Sigmoid colon (tissue), 7 donors: ENCODE measurements around the gene ZNF683. TPM values are rescaled to one million over a fixed set of nuclear protein-coding genes. Genes with fewer than 3 reads are reported as not detected.

Source experiments
- DNase-seq: peaks from one replicate; pipeline ENCODE4 v3.0.0-alpha.2; 2019
- H3K27ac ChIP-seq, 4 donors: fragments of 200-600 bp; sonication (generic); one replicate each; pipeline ENCODE4 v1.5.1; 2016 to 2019; ENCODE audit warnings: mild to moderate bottlenecking in 1 of 4
- H3K27me3 ChIP-seq, 3 donors: fragments of 200-600 bp; sonication (generic); one replicate each; pipeline ENCODE4 v1.5.1; 2019; ENCODE audit warnings: mild to moderate bottlenecking in 1 of 3
- H3K36me3 ChIP-seq, 4 donors: fragments of 200-600 bp; sonication (generic); one replicate each; pipeline ENCODE4 v1.5.1; 2016 to 2019
- H3K4me1 ChIP-seq, 4 donors: fragments of 200-600 bp; sonication (generic); one replicate each; pipeline ENCODE4 v1.5.1; 2017 to 2019
- H3K4me3 ChIP-seq, 4 donors: fragments of 200-600 bp; sonication (generic); one replicate each; pipeline ENCODE4 v1.5.1; 2017 to 2019; ENCODE audit warnings: mild to moderate bottlenecking in 2 of 4, moderate library complexity in 1 of 4
- H3K9me3 ChIP-seq, 4 donors: fragments of 200-600 bp in 3 of 4; sonication (generic) in 3 of 4; one replicate each; pipeline versions ENCODE4 v1.5.1 to v1.6.1; 2013 to 2019
- EP300 ChIP-seq, 4 donors: sonication (generic); formaldehyde crosslinking; IDR thresholded peaks; one replicate each; pipeline ENCODE4 v1.6.1; 2017; ENCODE audit warnings: antibody characterized with exemption in 4 of 4
- POLR2A ChIP-seq, 2 donors: fragments of 450-650 bp; IDR thresholded peaks; one replicate each; pipeline ENCODE4 v1.6.1; 2016; ENCODE audit warnings: antibody characterized with exemption in 2 of 2, mild to moderate bottlenecking in 2 of 2, moderate library complexity in 2 of 2
- POLR2AphosphoS5 ChIP-seq, 4 donors: sonication (generic); formaldehyde crosslinking; IDR thresholded peaks; one replicate each; pipeline ENCODE4 v1.6.1; 2017; ENCODE audit warnings: antibody characterized with exemption in 4 of 4
- WGBS, 2 donors: extraction: QIAGEN DNeasy Blood & Tissue Kit; methylation state at CpG; one replicate each; pipeline ENCODE4 v1.1.7; 2013; 5-methylcytosine and 5-hydroxymethylcytosine counted together
- intact Hi-C: fragments of 100-400 bp; cut with DNase I; formaldehyde crosslinking; loops from one replicate; pipeline ENCODE4 v1.15.1; 2023
- polyA plus RNA-seq, 3 donors: library from polyadenylated mRNA; stranded (reverse); fragments of 200-250 nt; gene quantifications; one replicate each; pipeline ENCODE4 v1.2.3, GENCODE V29; 2013
- total RNA-seq, 4 donors: library from RNA; depleted of rRNA; stranded (reverse); fragments of >200 nt; gene quantifications; one replicate each; pipeline ENCODE4 v1.1.0, GENCODE V29; 2016
- TF ChIP-seq, protein P1 (sequence below), 4 experiments: fragments of 450-650 bp in 3 of 4; fragments of 200-600 bp in 1 of 4; IDR thresholded peaks; one replicate each; pipeline ENCODE4 v1.5.1; 2016 to 2019; ENCODE audit warnings: antibody characterized with exemption in 4 of 4, mild to moderate bottlenecking in 3 of 4, moderate library complexity in 2 of 4
- donor health status: healthy with polysubstance abuse.
- donor health status: Bipolar disorder and iron deficiency.
- donor health status: healthy.

Gene ZNF683
- total and polyA plus RNA-seq, 7 donors = 0.52 TPM; not detected in 6

DNA sequence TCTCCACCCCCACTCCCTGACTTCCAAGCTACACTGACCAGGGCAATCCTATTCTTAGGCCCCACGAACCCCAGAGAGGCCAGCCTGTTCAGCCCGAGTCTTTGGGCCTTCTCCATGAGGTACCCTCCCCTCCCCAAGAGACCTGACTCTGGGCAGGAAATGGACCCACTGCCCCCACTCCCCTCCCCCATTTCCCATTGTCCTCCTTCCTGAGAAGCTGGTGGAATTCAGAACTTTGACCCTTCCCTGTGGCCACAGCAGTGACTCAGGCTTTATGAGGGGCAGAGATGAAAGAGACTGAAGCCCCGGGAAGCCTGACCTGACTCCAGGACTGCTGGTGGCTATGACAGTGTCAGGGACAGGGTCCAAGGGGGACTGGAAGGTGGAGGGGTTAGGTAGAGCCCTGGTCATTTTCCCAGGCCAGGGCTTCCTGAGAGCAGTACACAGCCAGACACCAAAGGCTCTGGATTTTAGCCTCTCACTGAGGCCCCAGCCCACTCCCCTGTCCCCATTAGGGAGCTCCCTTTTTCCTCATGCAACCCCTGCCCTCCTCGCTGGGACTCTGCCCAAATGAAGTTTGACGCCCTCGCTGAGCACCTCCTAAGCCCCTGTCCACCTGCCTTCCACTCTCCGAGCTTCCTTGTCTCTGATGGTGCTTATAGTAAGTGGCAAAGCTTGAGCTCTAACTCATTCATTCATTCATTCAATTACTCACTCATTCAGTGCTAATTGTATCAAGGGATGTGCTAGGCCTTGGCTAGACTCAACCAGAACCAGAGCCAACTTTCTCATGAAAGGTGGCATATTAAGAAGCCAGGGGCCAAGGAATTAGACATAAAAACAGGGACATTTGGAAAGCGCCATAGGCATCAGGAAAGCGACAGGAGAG lies 21.6 kb downstream of the ZNF683 start:
- WGBS, 2 donors = 74 to 83% methylated on average over 9 of the region's 9 CpGs
- Histone ChIP-seq H3K36me3 (no peaks in the 10 kb centered on the region), H3K4me3 (no peak overlapping the region), H3K4me1 (no peaks in the 10 kb centered on the region), H3K27ac (no peak overlapping the region), H3K9me3 (no peaks in the 10 kb centered on the region), H3K27me3 (peaks cover 0 to 20% (median 9%) of the 10 kb centered on the region in 3 donors)
- no peak for DNase-seq
- TF ChIP-seq, protein P1, sequence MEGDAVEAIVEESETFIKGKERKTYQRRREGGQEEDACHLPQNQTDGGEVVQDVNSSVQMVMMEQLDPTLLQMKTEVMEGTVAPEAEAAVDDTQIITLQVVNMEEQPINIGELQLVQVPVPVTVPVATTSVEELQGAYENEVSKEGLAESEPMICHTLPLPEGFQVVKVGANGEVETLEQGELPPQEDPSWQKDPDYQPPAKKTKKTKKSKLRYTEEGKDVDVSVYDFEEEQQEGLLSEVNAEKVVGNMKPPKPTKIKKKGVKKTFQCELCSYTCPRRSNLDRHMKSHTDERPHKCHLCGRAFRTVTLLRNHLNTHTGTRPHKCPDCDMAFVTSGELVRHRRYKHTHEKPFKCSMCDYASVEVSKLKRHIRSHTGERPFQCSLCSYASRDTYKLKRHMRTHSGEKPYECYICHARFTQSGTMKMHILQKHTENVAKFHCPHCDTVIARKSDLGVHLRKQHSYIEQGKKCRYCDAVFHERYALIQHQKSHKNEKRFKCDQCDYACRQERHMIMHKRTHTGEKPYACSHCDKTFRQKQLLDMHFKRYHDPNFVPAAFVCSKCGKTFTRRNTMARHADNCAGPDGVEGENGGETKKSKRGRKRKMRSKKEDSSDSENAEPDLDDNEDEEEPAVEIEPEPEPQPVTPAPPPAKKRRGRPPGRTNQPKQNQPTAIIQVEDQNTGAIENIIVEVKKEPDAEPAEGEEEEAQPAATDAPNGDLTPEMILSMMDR (IDR thresholded peaks at IDR 0.05) = no peak
- TF ChIP-seq POLR2A (IDR thresholded peaks at IDR 0.05) (no peak), EP300 (IDR thresholded peaks at IDR 0.05) (no peak), POLR2AphosphoS5 (IDR thresholded peaks at IDR 0.05) (no peak)
- intact Hi-C loops = no loop called here

DNA sequence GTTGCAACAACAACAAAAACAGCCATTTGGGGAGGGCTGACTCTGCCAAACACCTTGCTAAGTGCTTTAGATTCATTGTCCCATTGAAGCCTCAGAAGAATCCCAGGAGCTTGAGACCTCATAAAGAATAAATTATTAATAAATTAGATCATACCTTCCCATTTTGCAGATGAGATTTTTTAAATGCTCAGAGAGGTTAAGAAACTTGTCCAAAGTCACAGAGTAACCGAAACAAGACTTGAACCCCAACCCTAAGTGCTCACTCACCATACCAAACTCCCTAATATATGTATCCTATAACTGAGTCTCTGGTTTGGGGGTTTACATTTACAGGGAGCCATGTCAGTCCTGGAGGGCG lies 22.2 kb downstream of the ZNF683 start:
- 74 to 79% methylated on average over 2 of the region's 2 CpGs for WGBS, 2 donors
- TF ChIP-seq POLR2A (IDR thresholded peaks at IDR 0.05) = no peak
- TF ChIP-seq POLR2AphosphoS5 (IDR thresholded peaks at IDR 0.05) = no peak
- TF ChIP-seq, protein P1 (IDR thresholded peaks at IDR 0.05) = no peak
- TF ChIP-seq EP300 (IDR thresholded peaks at IDR 0.05) = no peak
- Histone ChIP-seq H3K9me3 (no peaks in the 10 kb centered on the region), H3K4me3 (no peak overlapping the region), H3K36me3 (no peaks in the 10 kb centered on the region), H3K27me3 (peaks cover 0 to 20% (median 6%) of the 10 kb centered on the region in 3 donors), H3K27ac (no peak overlapping the region), H3K4me1 (no peaks in the 10 kb centered on the region)
- intact Hi-C loops = no loop called here
- no peak for DNase-seq

DNA sequence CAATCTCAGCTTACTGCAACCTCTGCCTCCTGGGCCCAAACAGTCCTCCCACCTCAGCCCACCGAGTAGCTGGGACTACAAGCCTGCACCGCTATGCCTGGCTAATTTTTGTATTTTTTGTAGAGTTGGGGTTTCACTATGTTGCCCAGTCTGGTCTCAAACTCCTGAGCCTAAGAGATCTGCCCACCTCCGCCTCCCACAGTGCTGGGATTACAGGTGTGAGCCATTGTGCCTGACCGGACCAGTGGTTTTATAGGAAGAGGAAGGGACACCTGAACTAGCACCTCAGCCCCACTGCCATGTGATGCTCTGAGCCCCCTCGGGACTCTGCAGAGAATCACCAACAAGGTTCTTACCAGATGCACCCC lies 22.7 kb downstream of the ZNF683 start:
- Histone ChIP-seq H3K9me3 (no peaks in the 10 kb centered on the region), H3K27ac (no peak overlapping the region), H3K27me3 (peaks cover 0 to 15% (median 6%) of the 10 kb centered on the region in 3 donors), H3K4me3 (no peak overlapping the region), H3K36me3 (no peaks in the 10 kb centered on the region), H3K4me1 (no peaks in the 10 kb centered on the region)
- TF ChIP-seq, protein P1 (IDR thresholded peaks at IDR 0.05) = no peak
- TF ChIP-seq POLR2A (IDR thresholded peaks at IDR 0.05) (no peak), EP300 (IDR thresholded peaks at IDR 0.05) (no peak), POLR2AphosphoS5 (IDR thresholded peaks at IDR 0.05) (no peak)
- no peak for DNase-seq
- WGBS, 2 donors = 90 to 94% methylated on average over 5 of the region's 5 CpGs
- intact Hi-C loops = no loop called here

DNA sequence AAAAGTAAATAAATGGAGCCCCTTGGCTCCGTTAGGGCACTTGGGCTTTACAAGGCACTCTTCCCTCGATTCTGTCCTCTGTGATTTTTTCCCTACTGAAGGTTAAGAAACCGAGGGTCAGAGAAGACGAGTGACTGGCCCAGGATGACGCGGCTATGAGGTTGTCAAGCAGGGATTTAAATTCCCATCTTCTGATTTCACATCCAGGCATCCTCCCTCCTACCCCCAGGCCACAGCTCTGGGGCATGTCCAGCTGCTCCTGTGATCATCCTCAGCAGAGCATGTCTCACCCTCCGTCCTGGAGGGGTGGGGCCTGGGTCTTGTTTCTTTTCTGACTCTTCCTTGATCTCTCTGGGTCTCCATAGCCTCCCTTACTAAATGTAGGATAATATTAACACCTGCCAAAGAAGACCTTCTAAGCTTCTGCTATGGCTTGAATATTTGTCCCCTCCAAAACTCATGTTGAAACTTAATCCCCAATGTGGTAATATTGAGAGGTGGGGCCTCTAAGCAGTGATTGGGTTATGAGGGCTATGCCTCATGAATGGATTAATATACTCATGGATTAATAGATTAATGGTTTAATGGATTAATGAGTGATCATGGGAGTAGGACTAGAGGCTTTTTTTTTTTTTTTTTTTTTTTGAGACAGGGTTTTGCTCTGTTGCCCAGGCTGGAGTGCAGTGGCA lies 23.2 kb downstream of the ZNF683 start:
- Histone ChIP-seq H3K27me3 (peaks cover 0 to 11% (median 5%) of the 10 kb centered on the region in 3 donors), H3K36me3 (no peaks in the 10 kb centered on the region), H3K4me3 (no peak overlapping the region), H3K9me3 (no peaks in the 10 kb centered on the region), H3K27ac (no peak overlapping the region), H3K4me1 (no peaks in the 10 kb centered on the region)
- TF ChIP-seq, protein P1 (IDR thresholded peaks at IDR 0.05) = no peak
- TF ChIP-seq EP300 (IDR thresholded peaks at IDR 0.05) (no peak), POLR2AphosphoS5 (IDR thresholded peaks at IDR 0.05) (no peak), POLR2A (IDR thresholded peaks at IDR 0.05) (no peak)
- DNase-seq = no peak
- intact Hi-C loops = no loop called here
- 87 to 88% methylated on average over 7 of the region's 7 CpGs for WGBS, 2 donors
